Measurements from ENCODE around the gene OOSP4A. TPM values are rescaled to one million over a fixed set of nuclear protein-coding genes. Genes with fewer than 3 reads are reported as not detected.
"Not testable (repeated sequence)": the region's sequence is repeated elsewhere in the genome, so short reads cannot be mapped to it uniquely, and the experiment has no call there.

OOSP4A gene
- total RNA-seq, 1 experiment from 2014 or later = not detected

DNA sequence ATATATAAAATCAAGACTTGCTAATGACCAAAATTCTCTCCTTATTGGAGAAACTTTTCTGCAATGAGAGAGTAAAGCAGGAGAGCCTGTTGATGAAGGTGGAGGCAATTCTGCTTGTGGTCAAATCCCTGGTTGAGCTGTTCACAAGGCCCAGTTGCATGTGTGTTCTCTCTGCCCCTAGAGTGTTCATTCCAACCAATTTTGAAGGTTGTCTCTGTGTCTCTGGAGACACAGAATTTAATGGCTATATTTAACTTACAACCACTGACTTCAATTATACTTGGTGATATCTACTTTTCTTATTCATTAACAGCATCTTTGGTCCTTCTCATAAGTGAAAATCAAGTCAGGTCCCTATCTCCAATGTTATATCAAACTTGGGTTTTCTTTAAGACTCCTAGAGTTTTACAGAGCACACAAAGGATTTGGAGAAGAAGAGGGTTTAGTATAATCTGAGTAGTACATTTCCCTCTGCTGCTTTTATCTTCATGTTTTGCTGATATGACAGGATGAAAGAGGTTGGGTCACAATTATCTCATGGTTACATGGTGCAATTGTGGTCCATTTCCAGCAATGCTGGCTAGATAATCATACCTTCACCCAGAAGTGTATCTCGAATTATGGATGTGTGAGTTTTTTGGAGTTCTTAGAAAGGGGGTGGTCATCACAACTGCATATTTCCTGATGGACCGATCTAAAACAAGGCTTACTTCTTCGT lies 4.0 kb downstream of the OOSP4A start:
- in situ Hi-C loops (cut with HindIII; ENCODE audit: low pct_unique_long_range_greater_than_20kb, low sequenced_read_pairs) = no loop called here

DNA sequence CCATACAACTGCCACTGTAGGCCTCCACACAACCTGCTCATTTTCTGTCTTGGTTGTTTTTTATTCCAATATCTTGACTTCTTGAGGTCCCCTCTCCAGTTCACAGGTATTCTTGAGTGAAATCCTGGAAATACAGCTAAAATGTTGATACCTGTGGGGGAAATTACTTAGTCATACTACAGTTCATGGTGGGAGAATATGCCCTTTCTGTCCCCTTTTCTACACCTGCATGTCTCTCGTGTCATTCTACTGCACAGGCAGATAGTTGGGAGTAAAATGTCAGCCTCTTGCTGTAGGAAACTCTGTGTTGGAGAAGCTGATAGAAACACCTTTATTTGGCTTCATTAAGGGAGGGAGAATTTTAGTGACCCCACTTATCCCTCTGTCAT lies 4.6 kb downstream of the OOSP4A start:
- in situ Hi-C loops (cut with HindIII; ENCODE audit: low pct_unique_long_range_greater_than_20kb, low sequenced_read_pairs) = no loop called here
- DNase-seq (ENCODE audit: low read depth) = no peak

More for the DNA sequence above, 4.0 kb downstream of the OOSP4A start:
- no peak for DNase-seq (ENCODE audit: low read depth)

DNA sequence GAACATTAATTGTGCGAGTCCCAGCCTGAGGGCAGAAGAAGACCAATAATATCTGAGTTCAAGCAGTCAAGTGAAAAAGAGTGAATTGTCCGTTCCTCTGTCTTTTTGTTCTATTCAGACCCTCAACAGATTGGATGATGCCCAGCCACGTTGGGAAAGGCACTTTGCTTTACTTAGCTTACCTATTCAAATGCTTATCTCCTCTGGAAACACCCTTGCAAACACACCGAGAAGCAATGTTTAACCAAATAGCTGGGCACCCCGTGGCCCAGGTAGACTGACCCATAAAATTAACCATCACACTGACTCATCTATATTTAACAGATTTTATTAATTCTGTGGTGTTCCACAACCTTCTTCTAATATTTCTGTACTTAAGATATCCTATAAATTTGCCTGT lies 9.3 kb downstream of the OOSP4A start:
- in situ Hi-C loops (cut with HindIII; ENCODE audit: low pct_unique_long_range_greater_than_20kb, low sequenced_read_pairs) = no loop called here

DNA sequence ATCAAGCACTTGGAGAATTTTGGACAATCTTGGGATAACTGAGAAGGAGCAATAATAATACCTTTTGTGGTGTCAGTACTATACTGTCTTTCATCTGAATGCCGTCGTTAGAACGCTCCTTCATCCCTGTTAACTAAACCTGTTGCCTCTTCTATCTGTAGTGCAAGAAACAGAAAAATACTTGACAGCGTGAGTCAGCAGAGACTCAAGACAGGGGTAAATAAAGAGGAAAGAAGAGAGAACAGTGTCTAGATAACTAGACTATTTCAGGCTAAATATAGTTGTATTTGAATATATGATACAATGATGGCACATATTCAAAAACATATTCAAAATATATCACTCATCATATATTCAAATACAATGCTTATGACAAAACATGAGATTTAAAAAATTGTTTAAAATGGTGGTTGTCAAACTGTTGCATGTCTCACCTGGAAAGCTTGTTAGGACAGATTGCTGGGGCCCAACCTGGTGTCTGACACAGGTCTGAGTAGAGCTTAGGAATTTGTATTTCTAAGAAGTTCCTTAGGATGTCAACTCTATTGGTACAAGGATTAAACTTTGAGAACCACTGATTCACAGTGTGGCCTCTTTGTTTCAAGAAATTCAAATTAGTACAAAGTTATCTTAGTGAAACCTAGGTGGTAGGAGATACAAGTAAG lies 17.4 kb downstream of the OOSP4A start:
- in situ Hi-C loops (cut with HindIII; ENCODE audit: low pct_unique_long_range_greater_than_20kb, low sequenced_read_pairs) = no loop called here
- no peak for DNase-seq (ENCODE audit: low read depth)

More for the DNA sequence above, 9.3 kb downstream of the OOSP4A start:
- DNase-seq (ENCODE audit: low read depth) = no peak

DNA sequence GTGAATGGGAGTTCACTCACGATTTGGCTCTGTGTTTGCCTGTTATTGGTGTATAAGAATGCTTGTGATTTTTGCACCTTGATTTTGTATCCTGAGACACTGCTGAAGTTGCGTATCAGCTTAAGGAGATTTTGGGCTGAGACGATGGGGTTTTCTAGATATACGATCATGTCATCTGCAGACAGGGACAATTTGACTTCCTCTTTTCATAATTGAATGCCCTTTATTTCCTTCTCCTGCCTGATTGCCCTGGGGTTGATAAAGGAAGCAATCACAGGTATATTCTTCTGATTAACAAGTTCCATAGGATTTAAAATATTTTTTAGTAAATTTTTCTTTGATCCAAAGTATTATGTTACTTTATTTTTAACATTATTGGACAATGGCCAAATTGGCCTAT lies 18.2 kb downstream of the OOSP4A start:
- in situ Hi-C loops (cut with HindIII; ENCODE audit: low pct_unique_long_range_greater_than_20kb, low sequenced_read_pairs) = not testable (repeated sequence)

DNA sequence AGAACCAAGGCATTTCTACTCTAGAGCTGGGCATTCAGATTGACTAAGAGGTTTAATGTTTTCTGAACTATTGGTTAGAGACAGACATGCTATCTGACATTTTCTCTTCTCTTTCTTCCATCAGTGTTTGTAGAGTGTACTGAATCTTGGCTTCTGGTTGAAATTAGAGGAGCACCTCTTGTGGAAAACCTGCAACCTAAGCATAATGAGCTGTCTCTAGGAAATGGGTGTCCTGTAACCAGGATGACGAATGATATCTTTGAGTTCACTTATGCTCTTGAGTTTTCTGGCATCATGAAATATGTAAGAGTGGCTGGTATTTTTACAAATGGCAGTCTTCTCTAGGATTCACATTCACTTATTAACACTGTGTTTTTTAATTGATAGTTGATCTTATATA lies 19.4 kb downstream of the OOSP4A start:
- DNase-seq (ENCODE audit: low read depth) = no peak
- in situ Hi-C loops (cut with HindIII; ENCODE audit: low pct_unique_long_range_greater_than_20kb, low sequenced_read_pairs) = no loop called here

More for the DNA sequence above, 18.2 kb downstream of the OOSP4A start:
- not testable (repeated sequence) for DNase-seq (ENCODE audit: low read depth)

DNA sequence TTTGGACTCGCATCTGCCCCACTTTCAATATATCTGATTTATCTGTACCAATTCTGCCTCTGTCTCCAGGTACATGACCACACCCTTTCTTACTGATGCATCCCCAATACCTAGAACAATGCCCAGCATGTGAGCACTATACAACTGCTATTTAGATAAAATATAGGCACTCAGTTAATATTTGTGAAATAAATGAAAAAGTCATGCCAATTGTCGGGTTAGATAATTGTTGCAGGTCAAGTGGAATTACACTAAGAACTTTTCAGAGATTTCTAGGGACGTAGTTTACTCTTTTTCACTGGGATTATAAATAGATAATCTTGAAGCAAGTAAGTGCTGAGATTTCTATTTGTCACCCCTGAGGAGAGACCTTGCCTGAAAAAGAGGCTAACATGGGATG lies 20.5 kb downstream of the OOSP4A start:
- in situ Hi-C loops (cut with HindIII; ENCODE audit: low pct_unique_long_range_greater_than_20kb, low sequenced_read_pairs) = no loop called here
- no peak for DNase-seq (ENCODE audit: low read depth)

DNA sequence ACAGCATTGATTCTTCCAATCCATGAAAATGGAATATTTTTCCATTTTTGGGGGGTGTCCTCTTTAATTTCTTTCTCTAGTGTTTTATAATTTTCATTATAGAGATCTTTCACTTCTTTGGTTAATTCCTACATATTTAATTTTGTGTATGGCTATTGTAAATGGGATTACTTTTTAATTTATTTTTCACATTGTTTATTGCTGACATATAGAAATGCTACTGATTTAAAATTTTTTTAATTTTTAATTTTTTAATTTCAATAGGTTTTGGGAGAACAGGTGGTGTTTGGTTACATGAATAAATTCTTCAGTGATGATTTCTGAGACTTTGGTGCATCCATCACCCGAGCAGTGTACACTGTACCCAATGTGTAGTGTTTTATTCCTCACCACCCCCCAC lies 26.6 kb downstream of the OOSP4A start:
- no peak for DNase-seq (ENCODE audit: low read depth)
- in situ Hi-C loops (cut with HindIII; ENCODE audit: low pct_unique_long_range_greater_than_20kb, low sequenced_read_pairs) = no loop called here

DNA sequence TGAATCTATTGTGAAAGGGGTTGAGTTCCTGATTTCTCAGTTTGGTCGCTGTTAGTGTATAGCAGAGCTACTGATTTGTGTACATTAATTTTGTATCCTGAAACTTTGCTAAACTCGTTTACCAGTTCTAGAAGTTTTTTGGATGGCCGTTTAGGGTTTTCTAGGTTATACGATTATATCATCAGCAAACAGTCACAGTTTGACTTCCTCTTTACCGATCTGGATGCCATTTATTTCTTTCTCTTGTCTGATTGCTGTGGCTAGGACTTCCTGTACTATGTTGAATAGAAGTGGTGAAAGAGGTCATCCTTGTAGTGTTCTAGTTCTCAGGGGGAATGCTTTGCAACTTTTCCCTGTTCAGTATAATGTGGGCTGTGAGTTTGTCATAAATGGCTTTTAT lies 28.6 kb downstream of the OOSP4A start:
- in situ Hi-C loops (cut with HindIII; ENCODE audit: low pct_unique_long_range_greater_than_20kb, low sequenced_read_pairs) = no loop called here
- no peak for DNase-seq (ENCODE audit: low read depth)

DNA sequence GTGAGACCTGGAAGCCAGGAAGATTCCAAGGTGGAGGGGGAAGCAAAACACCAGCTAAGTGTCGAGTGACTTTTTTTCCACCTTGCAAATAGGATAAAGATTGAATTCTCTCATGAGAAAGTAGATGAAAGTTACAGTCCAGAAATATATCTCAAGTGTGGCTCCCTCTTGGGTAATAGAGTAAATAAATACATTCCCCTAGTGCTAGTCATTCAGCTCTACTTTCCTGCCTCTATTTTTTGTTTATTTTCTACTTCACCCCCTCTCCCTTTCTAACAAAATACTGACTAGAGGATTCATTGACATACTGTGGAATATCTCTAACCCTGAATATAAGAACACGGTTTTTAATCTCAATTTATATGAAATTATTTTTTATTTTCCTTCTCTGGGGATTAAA lies 34.0 kb downstream of the OOSP4A start:
- in situ Hi-C loops (cut with HindIII; ENCODE audit: low pct_unique_long_range_greater_than_20kb, low sequenced_read_pairs) = no loop called here
- DNase-seq (ENCODE audit: low read depth) = no peak

DNA sequence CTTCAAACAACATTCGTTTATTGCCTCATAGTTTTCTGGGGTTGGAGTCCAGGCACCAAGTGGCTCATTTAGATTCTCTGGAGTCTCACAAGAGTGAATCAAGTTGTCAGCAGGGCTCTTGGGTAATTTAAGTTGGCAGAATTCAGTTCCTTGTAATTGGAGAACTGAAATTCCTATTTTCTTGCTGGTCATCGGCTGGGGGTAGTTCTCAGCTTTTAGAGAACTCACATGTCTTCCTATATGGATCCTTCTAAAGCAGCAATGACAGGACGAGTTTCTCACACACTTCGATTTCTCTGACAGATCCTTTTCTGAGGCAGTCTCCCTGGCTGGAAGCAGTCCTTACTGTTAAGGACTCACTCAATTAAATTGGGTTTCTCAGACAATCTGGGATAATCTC lies 35.9 kb downstream of the OOSP4A start:
- in situ Hi-C loops (cut with HindIII; ENCODE audit: low pct_unique_long_range_greater_than_20kb, low sequenced_read_pairs) = no loop called here
- no peak for DNase-seq (ENCODE audit: low read depth)

DNA sequence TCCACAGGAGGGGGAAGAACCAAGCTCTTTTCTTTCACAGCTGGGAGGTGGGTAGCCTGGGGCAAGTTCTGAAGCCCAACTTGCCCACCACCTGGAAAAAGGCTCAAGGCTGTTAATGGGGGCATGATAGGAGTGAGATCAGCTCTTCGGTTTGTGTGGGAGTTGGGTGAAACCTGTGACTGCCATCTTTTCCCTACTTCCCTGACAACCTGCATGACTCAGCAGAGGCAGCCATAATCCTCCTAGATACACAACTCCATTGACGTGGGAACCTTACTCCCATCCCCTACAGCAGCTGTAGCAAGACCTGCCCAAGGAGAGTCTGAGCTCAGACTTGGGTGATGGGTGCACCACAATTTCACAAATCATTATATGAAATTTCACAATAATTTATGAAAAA lies 39.9 kb downstream of the OOSP4A start:
- in situ Hi-C loops (cut with HindIII; ENCODE audit: low pct_unique_long_range_greater_than_20kb, low sequenced_read_pairs) = no loop called here
- no peak for DNase-seq (ENCODE audit: low read depth)

DNA sequence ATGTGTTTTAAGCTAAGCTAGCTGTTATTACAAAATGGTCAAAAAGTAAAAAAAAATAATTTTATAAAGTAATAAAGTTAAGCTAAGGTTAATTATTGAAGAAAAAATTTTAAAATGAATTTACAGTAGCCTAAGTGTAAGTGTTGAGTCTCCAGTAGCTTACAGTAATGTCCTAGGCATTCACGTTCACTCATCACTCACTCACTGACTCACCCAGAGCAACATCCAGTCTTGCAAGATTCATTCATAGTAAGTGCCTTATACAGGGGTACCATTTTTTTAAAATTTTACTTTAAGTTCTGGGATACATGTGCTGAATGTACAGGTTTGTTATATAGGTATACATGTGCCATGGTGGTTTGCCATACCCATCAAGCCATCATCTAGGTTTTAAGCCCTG lies 41.5 kb downstream of the OOSP4A start:
- in situ Hi-C loops (cut with HindIII; ENCODE audit: low pct_unique_long_range_greater_than_20kb, low sequenced_read_pairs) = no loop called here
- no peak for DNase-seq (ENCODE audit: low read depth)

DNA sequence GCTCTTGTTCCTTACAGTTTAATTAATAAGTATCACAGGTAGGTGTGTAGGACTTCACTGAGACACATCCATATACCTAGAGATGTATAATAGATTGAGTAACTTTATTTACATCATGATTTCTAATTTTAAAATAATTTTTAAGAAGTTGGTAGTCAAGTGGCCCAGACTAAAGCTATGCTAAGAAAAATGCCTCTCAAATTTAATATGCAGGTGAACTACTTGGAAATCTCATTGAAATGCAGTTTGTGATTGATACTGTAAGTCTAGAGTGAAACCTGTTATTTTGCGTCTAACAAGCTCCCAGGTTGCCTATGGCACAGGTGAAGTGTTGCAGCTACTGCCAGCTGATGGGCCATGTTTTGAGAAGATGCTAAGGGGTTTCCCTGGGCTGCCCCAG lies 53.0 kb downstream of the OOSP4A start, which contains the start of gene OOSP4B:
OOSP4B (plus strand) TSS at position 301 of the 400 bp plus-strand sequence.
- in situ Hi-C loops (cut with HindIII; ENCODE audit: low pct_unique_long_range_greater_than_20kb, low sequenced_read_pairs) = no loop called here
- no peak for DNase-seq (ENCODE audit: low read depth)

DNA sequence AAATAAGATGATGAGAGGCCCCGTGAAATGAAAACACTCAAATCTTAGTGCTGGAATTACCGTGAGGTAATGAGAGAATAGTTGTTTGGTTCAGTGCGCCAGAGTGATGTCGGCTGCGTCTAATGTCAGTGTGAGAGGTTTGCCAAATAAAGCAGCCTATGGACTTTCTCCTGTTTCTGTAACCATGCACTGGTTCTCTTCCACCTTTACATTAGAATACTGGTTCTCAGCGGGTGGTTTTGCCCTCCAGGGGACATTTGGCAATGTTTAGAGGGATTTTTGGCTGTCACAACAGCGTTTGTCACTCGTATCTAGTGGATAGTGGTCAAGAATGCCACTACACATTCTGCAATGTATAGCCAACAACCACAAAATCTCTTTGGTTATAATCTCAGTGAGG lies 54.2 kb downstream of the OOSP4A start:
- no peak for DNase-seq (ENCODE audit: low read depth)
- in situ Hi-C loops (cut with HindIII; ENCODE audit: low pct_unique_long_range_greater_than_20kb, low sequenced_read_pairs) = no loop called here

Other genes with a start within 250 kb of the OOSP4A start
- gene STX3, start 208.7 kb upstream of the OOSP4A start, total RNA-seq (2014; rRNA removed; shearing (Covaris generic); ENCODE audit: low replicate concordance) = 16.0 and 28.4 TPM in 2 replicates
- gene MRPL16, start 153.3 kb upstream of the OOSP4A start, total RNA-seq (2014; rRNA removed; shearing (Covaris generic); ENCODE audit: low replicate concordance) = 66.6 and 80.4 TPM in 2 replicates
- gene CBLIF, start 118.5 kb upstream of the OOSP4A start, total RNA-seq (2014; rRNA removed; shearing (Covaris generic); ENCODE audit: low replicate concordance) = not detected in 2 replicates
- gene TCN1, start 97.5 kb upstream of the OOSP4A start, total RNA-seq (2014; rRNA removed; shearing (Covaris generic); ENCODE audit: low replicate concordance) = 3.1 and 10.6 TPM in 2 replicates
- gene OOSP3, start 85.3 kb upstream of the OOSP4A start, total RNA-seq (2014; rRNA removed; shearing (Covaris generic); ENCODE audit: low replicate concordance) = not detected in 2 replicates
- not detected in 2 replicates for gene OOSP1, start 25.6 kb upstream of the OOSP4A start, total RNA-seq (2014; rRNA removed; shearing (Covaris generic); ENCODE audit: low replicate concordance)
- gene OOSP4B, start 53.1 kb downstream of the OOSP4A start, total RNA-seq (2014; rRNA removed; shearing (Covaris generic); ENCODE audit: low replicate concordance) = not detected in 2 replicates
- not detected in 2 replicates for gene OOSP2, start 76.4 kb downstream of the OOSP4A start, total RNA-seq (2014; rRNA removed; shearing (Covaris generic); ENCODE audit: low replicate concordance)
- not detected in 2 replicates for gene MS4A3, start 92.6 kb downstream of the OOSP4A start, total RNA-seq (2014; rRNA removed; shearing (Covaris generic); ENCODE audit: low replicate concordance)
- gene MS4A2, start 124.6 kb downstream of the OOSP4A start, total RNA-seq (2014; rRNA removed; shearing (Covaris generic); ENCODE audit: low replicate concordance) = not detected in 2 replicates
- gene MS4A6A, start 219.1 kb downstream of the OOSP4A start, total RNA-seq (2014; rRNA removed; shearing (Covaris generic); ENCODE audit: low replicate concordance) = not detected in 2 replicates

Data from Caki2 (cell line).